GM12865 (cell line): ENCODE data around the gene TELO2.

Source experiments
- DNase-seq: peaks from one replicate; pipeline ENCODE4 v3.0.0; 2010; ENCODE audit warnings: low read depth
- H3K4me3 ChIP-seq: 2 replicates; pipeline ENCODE4 v1.5.1; 2011; ENCODE audit warnings: mild to moderate bottlenecking, low read depth, low read length, control low read depth
- TF ChIP-seq, protein P1 (sequence below): IDR thresholded peaks from 2 replicates; pipeline ENCODE4 v1.5.1; 2011; ENCODE audit warnings: low read length, control low read depth, low read depth, inconsistent platforms; ENCODE audit not compliant: insufficient read depth; ENCODE audit errors: missing control alignments

The TELO2 gene

DNA sequence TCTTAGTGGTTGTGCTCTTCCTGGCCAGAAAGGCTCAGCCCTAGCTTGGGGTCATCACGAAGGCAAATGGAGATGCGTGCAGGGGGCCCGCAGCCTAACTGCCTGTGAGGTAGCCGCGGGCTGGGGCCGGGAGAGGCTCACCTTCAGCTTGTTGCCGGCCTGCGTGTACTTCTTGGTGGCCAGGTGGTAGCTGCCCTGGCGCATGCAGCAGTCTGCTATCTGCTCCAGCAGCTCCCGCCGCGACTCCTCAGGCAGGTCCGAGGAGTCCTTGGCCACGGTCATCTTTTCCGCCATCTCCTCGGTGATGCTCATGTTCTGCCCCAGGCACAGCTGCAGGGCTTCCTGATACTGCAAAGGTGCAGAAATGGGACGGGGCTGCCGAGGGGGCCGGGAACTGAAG, 27.3 kb downstream of the TELO2 start:
- no peak for DNase-seq
- H3K4me3 ChIP-seq = no peak overlapping the region
- TF ChIP-seq, protein P1, sequence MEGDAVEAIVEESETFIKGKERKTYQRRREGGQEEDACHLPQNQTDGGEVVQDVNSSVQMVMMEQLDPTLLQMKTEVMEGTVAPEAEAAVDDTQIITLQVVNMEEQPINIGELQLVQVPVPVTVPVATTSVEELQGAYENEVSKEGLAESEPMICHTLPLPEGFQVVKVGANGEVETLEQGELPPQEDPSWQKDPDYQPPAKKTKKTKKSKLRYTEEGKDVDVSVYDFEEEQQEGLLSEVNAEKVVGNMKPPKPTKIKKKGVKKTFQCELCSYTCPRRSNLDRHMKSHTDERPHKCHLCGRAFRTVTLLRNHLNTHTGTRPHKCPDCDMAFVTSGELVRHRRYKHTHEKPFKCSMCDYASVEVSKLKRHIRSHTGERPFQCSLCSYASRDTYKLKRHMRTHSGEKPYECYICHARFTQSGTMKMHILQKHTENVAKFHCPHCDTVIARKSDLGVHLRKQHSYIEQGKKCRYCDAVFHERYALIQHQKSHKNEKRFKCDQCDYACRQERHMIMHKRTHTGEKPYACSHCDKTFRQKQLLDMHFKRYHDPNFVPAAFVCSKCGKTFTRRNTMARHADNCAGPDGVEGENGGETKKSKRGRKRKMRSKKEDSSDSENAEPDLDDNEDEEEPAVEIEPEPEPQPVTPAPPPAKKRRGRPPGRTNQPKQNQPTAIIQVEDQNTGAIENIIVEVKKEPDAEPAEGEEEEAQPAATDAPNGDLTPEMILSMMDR = no peak

DNA sequence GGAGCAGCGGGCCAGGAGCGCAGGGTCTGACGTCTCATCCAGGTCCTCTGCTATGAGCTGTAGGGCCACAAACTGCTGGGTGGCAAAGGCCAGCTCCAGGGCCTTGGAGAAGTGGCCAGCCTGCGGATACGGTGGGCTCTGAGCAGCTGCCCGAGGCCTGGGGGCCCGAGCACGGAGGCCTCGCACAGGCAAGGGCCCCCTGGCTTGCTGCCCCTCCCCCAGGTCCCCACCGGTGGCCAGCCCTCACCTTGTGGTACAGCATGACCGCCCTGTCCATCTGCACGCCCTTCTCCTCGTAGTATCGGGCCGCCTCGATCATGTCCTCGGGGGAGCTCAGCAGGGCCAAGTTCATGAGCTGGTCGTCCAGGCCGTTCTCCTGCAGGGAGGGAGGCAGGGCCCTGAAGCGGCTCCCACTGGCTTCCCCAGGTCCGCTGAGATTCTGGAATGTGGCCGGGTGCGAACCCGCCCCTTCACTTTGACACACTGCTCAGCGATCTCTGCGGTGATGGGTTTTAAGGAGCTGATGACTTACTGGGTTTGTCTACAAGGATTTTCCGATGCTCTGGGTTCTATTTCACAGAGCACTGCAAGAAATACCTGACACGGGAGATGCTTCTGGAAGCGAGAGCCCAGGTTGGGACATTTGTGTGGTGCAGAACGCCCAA, 30.6 kb downstream of the TELO2 start:
- no peak for DNase-seq
- TF ChIP-seq, protein P1 = no peak
- no peak overlapping the region for H3K4me3 ChIP-seq

DNA sequence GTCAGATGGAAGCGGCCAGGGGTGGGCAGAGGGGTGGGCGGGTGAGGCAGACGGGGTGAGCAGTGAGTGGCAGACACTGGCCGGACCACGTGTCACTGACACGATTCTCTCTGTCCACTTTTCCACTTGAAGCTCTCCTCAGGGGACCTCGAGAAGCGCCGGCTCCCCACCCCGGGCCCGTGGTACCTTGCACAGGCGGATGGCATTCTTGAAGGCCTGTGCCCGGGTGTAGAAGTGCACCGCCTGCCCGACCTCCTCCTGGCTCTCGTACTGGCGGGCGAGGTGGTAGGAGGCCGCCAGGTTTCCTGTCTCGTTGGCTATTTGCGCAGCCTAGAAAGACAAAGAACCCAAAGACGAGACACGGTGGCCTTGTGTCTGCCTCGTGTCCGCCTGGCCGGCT, 31.2 kb downstream of the TELO2 start:
- TF ChIP-seq, protein P1 = no peak
- no peak for DNase-seq
- H3K4me3 ChIP-seq = no peak overlapping the region

DNA sequence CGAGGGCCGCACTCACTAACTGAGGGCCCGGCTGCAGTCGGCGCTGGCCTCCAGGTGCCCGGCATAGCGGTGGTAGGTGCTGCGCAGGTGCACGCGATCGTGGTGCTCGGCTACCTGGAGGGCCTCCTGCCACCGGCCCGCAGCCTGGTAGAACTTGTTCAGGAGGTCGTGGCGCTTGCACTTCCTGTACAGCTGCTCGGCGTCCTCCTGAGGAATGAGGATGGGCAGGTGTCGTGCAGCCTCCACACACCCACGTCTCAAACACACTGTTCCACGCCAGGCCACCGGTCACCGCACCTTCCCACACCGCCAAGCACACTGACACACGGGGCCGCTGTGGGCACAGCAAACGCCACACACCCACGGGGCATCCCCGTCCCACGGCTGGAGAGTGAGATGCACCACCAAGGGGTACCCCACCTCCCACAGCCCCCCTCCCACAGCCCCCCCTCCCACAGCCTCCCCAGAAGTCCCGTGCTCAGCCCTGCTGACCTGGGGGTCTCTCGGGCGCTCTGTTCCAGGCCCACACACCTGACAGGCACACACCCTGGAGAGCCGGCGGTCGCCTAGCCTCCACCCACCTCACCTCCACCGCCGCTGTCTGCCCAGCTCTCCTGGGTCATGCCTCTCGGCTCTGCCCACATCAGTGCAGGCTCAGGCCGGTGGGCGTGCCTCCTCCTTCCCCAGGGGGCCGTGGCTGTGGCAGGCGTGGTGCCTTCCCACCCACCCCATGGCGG, 32.9 kb downstream of the TELO2 start:
- no peak for DNase-seq
- no peak overlapping the region for H3K4me3 ChIP-seq
- TF ChIP-seq, protein P1 = no peak

DNA sequence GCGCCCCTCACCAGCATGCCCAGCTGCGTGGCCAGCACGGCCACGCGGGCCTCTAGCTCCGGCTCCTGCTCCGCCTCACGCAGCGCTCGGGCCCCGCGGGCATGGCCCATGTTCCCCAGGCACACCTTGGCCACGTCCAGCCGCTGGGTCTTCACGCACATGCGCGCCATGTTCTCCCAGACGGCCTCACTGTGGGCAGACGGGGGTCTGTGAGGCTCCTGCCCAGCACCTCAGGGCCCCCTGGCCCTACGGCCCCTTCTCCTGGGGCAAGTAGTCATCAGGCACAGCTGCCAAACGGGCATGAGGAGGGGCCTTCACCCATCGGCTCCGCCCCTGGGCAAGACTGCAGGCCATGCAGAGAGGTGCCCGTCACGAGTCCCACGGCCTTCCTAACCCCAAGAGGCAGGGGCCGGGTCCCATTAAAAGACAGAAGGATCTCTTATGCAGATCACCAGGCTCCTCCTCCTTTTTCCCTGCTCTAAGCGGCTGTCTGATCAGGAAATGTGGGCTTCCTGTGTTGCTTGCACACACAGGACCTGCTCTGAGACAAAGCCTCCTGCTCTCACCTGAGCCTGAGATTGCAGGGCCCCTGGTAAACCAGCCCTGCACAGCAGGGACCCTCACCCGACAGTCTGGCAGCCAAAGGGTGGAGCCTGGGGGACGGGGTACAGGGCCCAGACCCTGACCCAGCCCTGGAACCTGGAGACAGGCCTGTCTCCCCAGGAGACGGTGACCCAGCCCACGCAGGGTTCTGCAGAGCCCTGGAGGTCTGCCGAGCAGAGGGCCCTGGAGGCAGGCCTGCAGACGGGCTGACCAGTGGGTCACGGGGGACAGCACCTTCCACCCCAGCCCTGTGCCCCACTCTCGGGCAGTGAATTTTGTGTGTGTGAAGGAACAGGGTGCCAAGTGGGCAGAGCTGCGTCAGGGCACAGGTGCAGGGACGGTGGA, 33.7 kb downstream of the TELO2 start:
- no peak overlapping the region for H3K4me3 ChIP-seq
- no peak for DNase-seq
- TF ChIP-seq, protein P1 = no peak

DNA sequence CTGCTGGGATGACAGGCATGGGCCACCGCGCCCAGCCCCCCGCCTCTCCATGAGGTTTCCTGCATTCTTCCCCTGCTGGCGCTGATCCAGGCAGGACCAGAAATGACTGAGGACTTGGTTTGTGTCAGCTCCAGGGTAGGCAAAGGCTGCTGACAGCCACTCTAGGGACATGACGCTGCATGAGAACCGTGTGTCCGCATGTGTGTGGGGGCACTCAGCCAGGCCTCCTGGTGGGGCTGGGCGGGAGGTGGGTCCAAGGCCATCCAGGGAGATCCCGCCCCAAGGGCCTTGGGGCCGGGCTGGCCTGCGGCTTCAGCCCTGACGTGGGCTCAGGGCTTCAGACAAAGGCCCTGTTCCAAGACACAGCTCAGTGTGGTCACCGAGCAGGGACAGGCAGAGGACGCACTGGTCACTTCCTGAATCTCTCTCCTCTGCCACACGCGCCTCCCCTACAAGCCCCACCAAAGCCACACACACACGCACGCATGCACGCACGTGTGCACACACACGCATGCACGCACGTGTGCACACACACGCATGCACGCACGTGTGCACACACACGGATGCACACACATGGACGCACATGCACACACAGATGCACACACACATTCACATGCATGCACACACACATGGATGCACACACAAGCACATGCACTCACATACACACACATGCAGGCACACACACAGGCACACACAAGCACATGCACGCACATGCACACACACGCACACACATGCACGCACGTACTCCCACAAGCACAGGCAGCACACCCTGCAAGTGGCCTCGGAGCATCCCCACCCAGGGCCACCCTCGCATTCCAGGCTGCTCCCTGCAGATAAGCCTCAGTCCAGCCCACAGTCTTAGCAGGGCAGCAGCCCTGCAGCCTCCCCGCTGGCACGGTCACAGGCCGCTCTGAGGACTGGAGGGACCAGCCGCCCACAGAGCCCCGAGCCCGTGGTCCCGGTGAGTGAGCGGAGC, 35.0 kb downstream of the TELO2 start:
- no peak for DNase-seq
- no peak overlapping the region for H3K4me3 ChIP-seq
- TF ChIP-seq, protein P1 = no peak
